HEK293T (cell line): ENCODE results near the gene GJB5.

ENCODE experiments used
- CTCF ChIA-PET: fragments of 350-600 bp; formaldehyde crosslinking; extraction: SDS; loops from one replicate; lab custom pipeline; 2021; ENCODE audit warnings: antibody characterized with exemption, inconsistent platforms; lab: Yijun Ruan, JAX
- POLR2A ChIA-PET: fragments of 350-600 bp; formaldehyde crosslinking; extraction: SDS; loops from one replicate; lab custom pipeline; 2020; ENCODE audit warnings: antibody characterized with exemption, inconsistent platforms; lab: Yijun Ruan, JAX
- DNase-seq: peaks from one replicate; pipeline ENCODE4 v3.0.0; 2012; ENCODE audit warnings: mixed read lengths; ENCODE audit errors: extremely low spot score
- ARNT ChIP-seq: fragments of 450-650 bp; IDR thresholded peaks from 2 replicates; pipeline ENCODE4 v1.6.1; 2017; ENCODE audit warnings: mild to moderate bottlenecking
- BHLHE40 ChIP-seq: fragments of 450-650 bp; IDR thresholded peaks from 2 replicates; pipeline ENCODE4 v1.6.1; 2016; ENCODE audit warnings: mild to moderate bottlenecking, moderate library complexity, borderline replicate concordance
- CTBP1 ChIP-seq: fragments of 450-650 bp; IDR thresholded peaks from 2 replicates; pipeline ENCODE4 v1.6.1; 2016; ENCODE audit warnings: borderline replicate concordance
- ELF4 ChIP-seq: fragments of 450-650 bp; IDR thresholded peaks from 2 replicates; pipeline ENCODE4 v1.6.1; 2017; ENCODE audit warnings: antibody characterized with exemption
- FOXA1 ChIP-seq: fragments of 450-650 bp; IDR thresholded peaks from 2 replicates; pipeline ENCODE4 v1.6.1; 2016; ENCODE audit warnings: mild to moderate bottlenecking
- FOXK2 ChIP-seq: fragments of 450-650 bp; IDR thresholded peaks from 2 replicates; pipeline ENCODE4 v1.6.1; 2016; ENCODE audit warnings: mild to moderate bottlenecking
- FOXM1 ChIP-seq: fragments of 450-650 bp; IDR thresholded peaks from 2 replicates; pipeline ENCODE4 v1.6.1; 2017; ENCODE audit warnings: mild to moderate bottlenecking, borderline replicate concordance
- HDGF ChIP-seq: fragments of 450-650 bp; IDR thresholded peaks from 2 replicates; pipeline ENCODE4 v1.6.1; 2017; ENCODE audit warnings: antibody characterized with exemption, borderline replicate concordance
- L3MBTL2 ChIP-seq: fragments of 450-650 bp; conservative IDR thresholded peaks from 2 replicates; pipeline ENCODE4 v1.6.1; 2016; ENCODE audit warnings: mild to moderate bottlenecking
- LEF1 ChIP-seq: fragments of 450-650 bp; IDR thresholded peaks from 2 replicates; pipeline ENCODE4 v1.6.1; 2017; ENCODE audit warnings: mild to moderate bottlenecking, borderline replicate concordance
- NFRKB ChIP-seq: fragments of 450-650 bp; IDR thresholded peaks from 2 replicates; pipeline ENCODE4 v1.6.1; 2016; ENCODE audit warnings: mild to moderate bottlenecking, moderate library complexity
- SP1 ChIP-seq: fragments of 450-650 bp; IDR thresholded peaks from 2 replicates; pipeline ENCODE4 v1.6.1; 2017
- SUZ12 ChIP-seq: fragments of 450-650 bp; IDR thresholded peaks from 2 replicates; pipeline ENCODE4 v1.6.1; 2016; ENCODE audit warnings: mild to moderate bottlenecking
- TARDBP ChIP-seq: fragments of 450-650 bp; IDR thresholded peaks from 2 replicates; pipeline ENCODE4 v1.6.1; 2016
- ZNF384 ChIP-seq: fragments of 450-650 bp; IDR thresholded peaks from 2 replicates; pipeline ENCODE4 v1.6.1; 2016
- TF ChIP-seq, protein P1 (sequence below): fragments of 450-650 bp; IDR thresholded peaks from 2 replicates; pipeline ENCODE4 v1.6.1; 2016

GJB5 gene

DNA sequence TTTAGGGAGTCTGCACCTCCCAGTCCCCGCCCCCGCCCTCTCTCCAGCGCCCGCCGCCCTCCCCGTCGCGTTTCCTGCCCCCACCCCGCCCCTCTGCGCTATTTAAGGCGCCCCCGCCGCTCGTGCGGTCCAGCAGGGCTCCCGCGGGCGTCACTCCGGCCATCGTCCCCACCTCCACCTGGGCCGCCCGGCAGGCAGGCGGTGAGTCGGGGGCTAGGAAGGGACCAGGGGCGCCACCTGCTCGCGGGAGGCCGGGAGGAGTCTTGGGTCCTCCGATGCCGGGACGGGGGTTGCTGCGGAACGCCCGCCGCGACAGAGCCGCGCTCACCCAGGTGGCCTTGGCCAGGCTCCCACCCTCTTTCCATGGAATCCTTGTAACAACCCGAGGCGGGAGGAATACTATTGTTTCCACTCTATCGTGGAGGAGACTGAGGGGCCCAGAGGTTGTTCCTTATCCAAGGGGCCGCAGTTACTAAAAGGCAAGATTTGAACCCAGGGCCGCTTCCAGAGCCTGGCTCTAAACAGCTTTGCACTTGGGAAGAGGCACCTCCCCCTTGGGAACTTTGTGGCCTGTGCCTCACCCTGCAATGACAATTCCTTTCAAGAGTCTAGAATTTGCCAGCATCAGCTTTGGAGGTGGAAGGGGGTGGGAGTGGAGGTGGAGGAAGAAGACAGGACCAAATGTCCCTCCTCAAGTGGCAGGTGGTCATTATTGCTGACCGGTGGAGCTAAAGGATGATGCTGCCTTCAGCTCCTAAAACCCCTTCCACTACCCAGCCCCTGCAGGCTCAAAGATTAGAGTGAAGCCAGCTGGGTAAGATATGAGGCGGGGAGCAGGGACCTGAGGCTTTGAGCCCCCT, 38.3 kb downstream of the GJB5 start, which contains the start of gene GJA4:
TSS of gene GJA4 (plus strand) at position 132 of the 860 bp plus-strand sequence. CDS start 1,215 bp downstream, outside the sequence.
- ChIA-PET CTCF (no interaction called here), POLR2A (no interaction called here)
- DNase-seq, result no peak
- TF ChIP-seq LEF1 (no peak), ARNT (no peak), CTBP1 (no peak), TARDBP (no peak), SUZ12 (no peak), ELF4 (no peak), SP1 (no peak), L3MBTL2 (no peak), FOXA1 (no peak), NFRKB (no peak), HDGF (no peak), BHLHE40 (no peak), FOXM1 (no peak), FOXK2 (no peak), ZNF384 (no peak)
- TF ChIP-seq, protein P1, sequence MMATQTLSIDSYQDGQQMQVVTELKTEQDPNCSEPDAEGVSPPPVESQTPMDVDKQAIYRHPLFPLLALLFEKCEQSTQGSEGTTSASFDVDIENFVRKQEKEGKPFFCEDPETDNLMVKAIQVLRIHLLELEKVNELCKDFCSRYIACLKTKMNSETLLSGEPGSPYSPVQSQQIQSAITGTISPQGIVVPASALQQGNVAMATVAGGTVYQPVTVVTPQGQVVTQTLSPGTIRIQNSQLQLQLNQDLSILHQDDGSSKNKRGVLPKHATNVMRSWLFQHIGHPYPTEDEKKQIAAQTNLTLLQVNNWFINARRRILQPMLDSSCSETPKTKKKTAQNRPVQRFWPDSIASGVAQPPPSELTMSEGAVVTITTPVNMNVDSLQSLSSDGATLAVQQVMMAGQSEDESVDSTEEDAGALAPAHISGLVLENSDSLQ, result no peak

DNA sequence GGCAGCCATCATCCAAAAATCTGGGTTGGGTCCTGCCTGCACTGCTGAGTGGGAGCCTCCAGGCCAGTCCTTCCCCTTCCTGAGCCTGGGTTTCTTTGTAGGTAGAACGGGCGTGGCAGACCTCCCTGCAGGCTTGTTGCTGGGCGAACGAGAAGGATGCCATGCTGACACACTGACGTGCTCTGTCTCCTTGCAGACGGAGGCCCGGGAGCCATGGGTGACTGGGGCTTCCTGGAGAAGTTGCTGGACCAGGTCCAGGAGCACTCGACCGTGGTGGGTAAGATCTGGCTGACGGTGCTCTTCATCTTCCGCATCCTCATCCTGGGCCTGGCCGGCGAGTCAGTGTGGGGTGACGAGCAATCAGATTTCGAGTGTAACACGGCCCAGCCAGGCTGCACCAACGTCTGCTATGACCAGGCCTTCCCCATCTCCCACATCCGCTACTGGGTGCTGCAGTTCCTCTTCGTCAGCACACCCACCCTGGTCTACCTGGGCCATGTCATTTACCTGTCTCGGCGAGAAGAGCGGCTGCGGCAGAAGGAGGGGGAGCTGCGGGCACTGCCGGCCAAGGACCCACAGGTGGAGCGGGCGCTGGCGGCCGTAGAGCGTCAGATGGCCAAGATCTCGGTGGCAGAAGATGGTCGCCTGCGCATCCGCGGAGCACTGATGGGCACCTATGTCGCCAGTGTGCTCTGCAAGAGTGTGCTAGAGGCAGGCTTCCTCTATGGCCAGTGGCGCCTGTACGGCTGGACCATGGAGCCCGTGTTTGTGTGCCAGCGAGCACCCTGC, 39.3 kb downstream of the GJB5 start:
- no peak for TF ChIP-seq HDGF
- no peak for TF ChIP-seq L3MBTL2
- TF ChIP-seq BHLHE40, result no peak
- TF ChIP-seq FOXM1, result no peak
- no peak for TF ChIP-seq ARNT
- no peak for TF ChIP-seq SUZ12
- no peak for TF ChIP-seq ELF4
- TF ChIP-seq SP1, result no peak
- no peak for TF ChIP-seq CTBP1
- TF ChIP-seq, protein P1, result no peak
- no peak for TF ChIP-seq FOXK2
- DNase-seq, result no peak
- ChIA-PET CTCF (no interaction called here), POLR2A (no interaction called here)

DNA sequence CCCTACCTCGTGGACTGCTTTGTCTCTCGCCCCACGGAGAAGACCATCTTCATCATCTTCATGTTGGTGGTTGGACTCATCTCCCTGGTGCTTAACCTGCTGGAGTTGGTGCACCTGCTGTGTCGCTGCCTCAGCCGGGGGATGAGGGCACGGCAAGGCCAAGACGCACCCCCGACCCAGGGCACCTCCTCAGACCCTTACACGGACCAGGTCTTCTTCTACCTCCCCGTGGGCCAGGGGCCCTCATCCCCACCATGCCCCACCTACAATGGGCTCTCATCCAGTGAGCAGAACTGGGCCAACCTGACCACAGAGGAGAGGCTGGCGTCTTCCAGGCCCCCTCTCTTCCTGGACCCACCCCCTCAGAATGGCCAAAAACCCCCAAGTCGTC, 39.9 kb downstream of the GJB5 start:
- TF ChIP-seq L3MBTL2, result no peak
- TF ChIP-seq NFRKB, result no peak
- TF ChIP-seq ARNT, result no peak
- no peak for TF ChIP-seq SP1
- TF ChIP-seq BHLHE40, result no peak
- no peak for TF ChIP-seq HDGF
- TF ChIP-seq, protein P1, result no peak
- no peak for TF ChIP-seq ELF4
- no peak for TF ChIP-seq SUZ12
- TF ChIP-seq LEF1, result no peak
- TF ChIP-seq ZNF384, result no peak
- TF ChIP-seq FOXK2, result no peak
- no peak for TF ChIP-seq FOXM1
- no peak for TF ChIP-seq CTBP1
- TF ChIP-seq FOXA1, result no peak
- TF ChIP-seq TARDBP, result no peak

DNA sequence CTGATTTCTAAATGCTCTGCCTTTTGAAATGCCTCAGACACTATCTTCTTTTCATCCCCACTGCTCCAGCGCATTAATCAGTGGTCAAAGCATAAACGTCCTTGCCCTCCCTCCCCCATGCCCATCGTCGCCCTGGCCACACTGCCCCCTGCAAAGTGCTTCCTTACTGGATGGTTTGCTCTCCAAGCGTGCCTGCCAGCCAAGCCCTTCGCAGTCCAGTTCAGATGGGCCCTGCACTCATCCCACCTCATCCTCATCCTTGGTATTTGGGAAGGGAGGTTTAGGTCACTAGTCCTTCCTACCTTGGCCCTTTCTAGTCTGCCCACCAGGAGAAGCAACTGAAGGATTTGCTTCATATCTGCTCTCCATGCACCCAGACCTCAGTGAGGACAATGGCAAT, 41.1 kb downstream of the GJB5 start:
- ChIA-PET CTCF (no interaction called here), POLR2A (interaction anchor here (1.5 kb wide), 1 partner anchor 64 kb away, joined by 3 read pairs; the partner anchor contains the start of gene SMIM12)
- DNase-seq, result no peak
- TF ChIP-seq ZNF384 (no peak), TARDBP (no peak), FOXM1 (no peak), LEF1 (no peak), HDGF (no peak), SP1 (no peak), BHLHE40 (no peak), ARNT (no peak), FOXK2 (no peak), SUZ12 (no peak)

More for the DNA sequence above, 39.9 kb downstream of the GJB5 start:
- POLR2A ChIA-PET, result no interaction called here
- CTCF ChIA-PET, result no interaction called here
- DNase-seq, result no peak

DNA sequence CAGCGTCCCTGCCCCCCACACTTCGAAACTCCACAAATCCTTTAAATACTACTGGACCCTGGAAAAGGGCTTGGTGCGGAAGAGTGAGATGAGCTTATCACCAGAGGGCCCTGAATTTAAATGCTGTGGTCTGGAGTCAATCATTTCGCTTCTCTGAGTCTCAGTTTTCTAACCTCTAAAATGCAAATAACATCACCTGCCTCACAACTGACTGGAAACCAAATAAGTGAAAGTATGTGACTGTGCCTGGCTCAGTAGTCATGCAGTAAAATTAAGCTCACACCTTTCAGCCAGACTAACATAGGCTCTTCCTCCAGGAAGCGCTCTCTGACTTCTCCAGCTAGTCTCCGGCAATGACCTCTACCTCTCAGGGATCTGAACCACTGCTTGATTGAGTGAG, 42.1 kb downstream of the GJB5 start:
- DNase-seq, result no peak
- no peak for TF ChIP-seq SP1
- no peak for TF ChIP-seq ARNT
- no peak for TF ChIP-seq HDGF
- no peak for TF ChIP-seq L3MBTL2
- TF ChIP-seq FOXA1, result no peak
- TF ChIP-seq CTBP1, result no peak
- CTCF ChIA-PET, result interaction anchor here (0.6 kb wide), 1 partner anchor 23 kb away, joined by 3 read pairs; no protein-coding TSS in a partner anchor
- POLR2A ChIA-PET, result interaction anchor here (1.5 kb wide), 1 partner anchor 63 kb away, joined by 3 read pairs; the partner anchor contains the start of gene SMIM12
